Mesenchymal stem cell (in vitro differentiated cells and primary cell): ENCODE results near the gene GABRP.

Experiments
- DNase-seq: peaks from one replicate; pipeline ENCODE4 v3.0.0-alpha.2; 2013
- H2AFZ ChIP-seq: one replicate; pipeline ENCODE4 v1.6.1; 2013; ENCODE audit warnings: low read depth, mild to moderate bottlenecking, control low read depth, inconsistent platforms, low read length, moderate library complexity
- H2AK5ac ChIP-seq: 2 replicates; pipeline ENCODE4 v1.6.1; 2013; ENCODE audit warnings: low read length, moderate library complexity, mild to moderate bottlenecking, inconsistent platforms; ENCODE audit not compliant: severe bottlenecking
- H2BK120ac ChIP-seq: one replicate; pipeline ENCODE4 v1.6.1; 2013; ENCODE audit warnings: low read depth, mild to moderate bottlenecking, inconsistent platforms, low read length, moderate library complexity
- H2BK12ac ChIP-seq, 2 experiments: one replicate each; pipeline ENCODE4 v1.6.1; 2013; ENCODE audit warnings: inconsistent platforms in 2 of 2, low read length in 2 of 2, mild to moderate bottlenecking in 2 of 2, moderate library complexity in 2 of 2, control low read depth in 1 of 2
- H2BK15ac ChIP-seq: one replicate; pipeline ENCODE4 v1.6.1; 2013; ENCODE audit warnings: mild to moderate bottlenecking, low read depth, inconsistent platforms; ENCODE audit not compliant: poor library complexity, severe bottlenecking
- H2BK5ac ChIP-seq: 2 replicates; pipeline ENCODE4 v1.6.1; 2013; ENCODE audit warnings: low read depth, mild to moderate bottlenecking, low read length, control low read depth, inconsistent platforms; ENCODE audit not compliant: poor library complexity, severe bottlenecking
- H3K14ac ChIP-seq, 2 experiments: one replicate each; pipeline ENCODE4 v1.6.1; 2013; ENCODE audit warnings: inconsistent platforms in 2 of 2, low read length in 2 of 2, control low read depth in 1 of 2, mild to moderate bottlenecking in 1 of 2, moderate library complexity in 1 of 2
- H3K18ac ChIP-seq, 2 experiments: one replicate each; pipeline ENCODE4 v1.6.1; 2013; ENCODE audit warnings: inconsistent platforms in 2 of 2, low read length in 2 of 2, control low read depth in 1 of 2, low read depth in 1 of 2, mild to moderate bottlenecking in 1 of 2
- H3K23ac ChIP-seq, 2 experiments: one replicate each; pipeline ENCODE4 v1.6.1; 2013; ENCODE audit warnings: inconsistent platforms in 2 of 2, low read length in 2 of 2, mild to moderate bottlenecking in 2 of 2, moderate library complexity in 2 of 2, control low read depth in 1 of 2
- H3K27ac ChIP-seq: 2 replicates; pipeline ENCODE4 v1.5.1; 2013; ENCODE audit warnings: mild to moderate bottlenecking, moderate library complexity, low read length, control low read depth, inconsistent platforms; ENCODE audit not compliant: poor library complexity, severe bottlenecking
- H3K27me3 ChIP-seq, 2 experiments: 2 replicates each; pipeline versions ENCODE4 v1.6.1 to v1.7.0; 2013; ENCODE audit warnings: low read length in 2 of 2, mild to moderate bottlenecking in 2 of 2, moderate library complexity in 2 of 2, control low read depth in 1 of 2, inconsistent platforms in 1 of 2; ENCODE audit not compliant: control insufficient read depth in 1 of 2, insufficient read depth in 1 of 2
- H3K36me3 ChIP-seq, 2 experiments: 2 replicates each; pipeline versions ENCODE4 v1.6.1 to v1.7.0; 2013; ENCODE audit warnings: low read length in 2 of 2, control low read depth in 1 of 2, inconsistent platforms in 1 of 2, low read depth in 1 of 2, mild to moderate bottlenecking in 1 of 2; ENCODE audit not compliant: insufficient read depth in 2 of 2, control insufficient read depth in 1 of 2
- H3K4ac ChIP-seq, 2 experiments: one replicate each; pipeline ENCODE4 v1.6.1; 2013; ENCODE audit warnings: inconsistent platforms in 2 of 2, low read length in 2 of 2, mild to moderate bottlenecking in 2 of 2, moderate library complexity in 2 of 2, control low read depth in 1 of 2, low read depth in 1 of 2
- H3K4me1 ChIP-seq: 2 replicates; pipeline ENCODE4 v1.6.1; 2013; ENCODE audit warnings: low read depth, low read length, control low read depth; ENCODE audit not compliant: control insufficient read depth, insufficient read depth
- H3K4me2 ChIP-seq: 2 replicates; pipeline ENCODE4 v1.6.1; 2013; ENCODE audit warnings: low read length, mild to moderate bottlenecking, inconsistent platforms; ENCODE audit not compliant: poor library complexity, severe bottlenecking
- H3K4me3 ChIP-seq, 2 experiments: 2 replicates each; pipeline versions ENCODE4 v1.5.1 to v1.7.0; 2013; ENCODE audit warnings: low read length in 2 of 2, mild to moderate bottlenecking in 2 of 2, control low read depth in 1 of 2, low read depth in 1 of 2; ENCODE audit not compliant: insufficient read depth in 1 of 2
- H3K79me1 ChIP-seq: replicated peaks from 2 replicates; pipeline ENCODE4 v1.6.1; 2013; ENCODE audit warnings: mild to moderate bottlenecking, control low read depth, low read length, inconsistent platforms; ENCODE audit not compliant: poor library complexity, severe bottlenecking
- H3K9ac ChIP-seq: 2 replicates; pipeline ENCODE4 v1.7.0; 2013; ENCODE audit warnings: mild to moderate bottlenecking, low read length, moderate library complexity
- H3K9me3 ChIP-seq: 2 replicates; pipeline ENCODE4 v1.7.0; 2013; ENCODE audit warnings: mild to moderate bottlenecking, low read length; ENCODE audit not compliant: control insufficient read depth
- H4K8ac ChIP-seq: one replicate; pipeline ENCODE4 v1.6.1; 2013; ENCODE audit warnings: inconsistent platforms, mild to moderate bottlenecking, low read length, moderate library complexity
- H4K91ac ChIP-seq: one replicate; pipeline ENCODE4 v1.6.1; 2013; ENCODE audit warnings: mild to moderate bottlenecking, low read length, inconsistent platforms
- WGBS: methylation state at CpG from one replicate; pipeline ENCODE4 v1.1.7; 2013; ENCODE audit warnings: mixed read lengths; 5-methylcytosine and 5-hydroxymethylcytosine counted together

GABRP gene

DNA sequence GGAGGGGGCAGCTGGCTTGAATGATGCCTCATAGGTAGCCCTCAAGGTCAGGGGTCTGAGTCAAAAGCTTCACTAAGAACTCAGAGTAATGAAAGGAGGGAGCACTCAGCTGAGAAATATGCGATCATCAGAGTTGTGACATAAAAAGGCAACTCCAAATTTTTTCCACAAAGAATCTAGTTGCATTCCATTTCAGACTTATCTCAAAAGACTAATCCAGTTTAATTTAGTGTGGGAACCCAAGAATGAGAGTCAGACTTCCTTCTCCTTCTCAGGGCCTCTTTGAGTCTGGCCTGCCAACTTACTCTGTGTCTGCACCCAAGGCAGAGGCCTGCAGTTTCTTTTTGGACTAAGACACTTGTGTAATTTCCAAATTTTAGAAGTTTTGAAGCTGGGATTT, 34.7 kb downstream of the GABRP start:
- Histone ChIP-seq H2AFZ (no peak overlapping the region), H2BK15ac (no peak overlapping the region), H2BK120ac (no peak overlapping the region), H3K36me3 (no peaks in the 10 kb centered on the region), H2BK5ac (no peak overlapping the region), H3K27me3 (no peaks in the 10 kb centered on the region), H4K91ac (no peak overlapping the region), H3K23ac (no peak overlapping the region), H3K9me3 (no peaks in the 10 kb centered on the region), H2BK12ac (no peak overlapping the region), H4K8ac (no peak overlapping the region), H2AK5ac (no peak overlapping the region), H3K4me1 (no peaks in the 10 kb centered on the region), H3K4me3 (no peak overlapping the region), H3K14ac (no peak overlapping the region), H3K18ac (no peak overlapping the region), H3K9ac (no peak overlapping the region), H3K4me2 (no peak overlapping the region), H3K27ac (no peak overlapping the region), H3K79me1 (no peaks in the 10 kb centered on the region), H3K4ac (no peak overlapping the region)
- WGBS = 88% methylated on average over 1 of the region's 1 CpG
- peak; percentile 68 for DNase-seq

DNA sequence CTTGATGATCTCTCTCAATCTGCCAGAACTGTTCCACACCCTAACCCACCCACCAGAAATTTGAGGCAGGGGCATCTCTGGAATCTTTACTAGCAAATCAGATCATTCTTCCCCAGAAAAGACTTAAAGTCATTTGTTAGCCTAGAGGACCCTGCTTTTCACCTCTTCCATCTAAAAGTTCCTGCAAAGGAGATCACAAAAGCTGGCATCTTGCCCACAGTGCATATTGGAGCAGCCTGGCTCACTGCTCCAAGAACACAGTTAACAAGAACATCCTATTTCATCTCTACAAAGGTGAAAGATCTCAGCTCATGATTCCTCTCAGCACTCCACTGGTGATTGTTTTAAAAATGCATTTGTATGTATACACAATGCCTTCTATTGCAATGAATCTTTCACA, 36.3 kb downstream of the GABRP start:
- H2AFZ ChIP-seq = no peak overlapping the region
- no peak overlapping the region for H3K4ac ChIP-seq
- H3K18ac ChIP-seq = no peak overlapping the region
- no peak overlapping the region for H2AK5ac ChIP-seq
- no peaks in the 10 kb centered on the region for H3K36me3 ChIP-seq
- H2BK12ac ChIP-seq = no peak overlapping the region
- no peaks in the 10 kb centered on the region for H3K4me1 ChIP-seq
- H3K27me3 ChIP-seq = no peaks in the 10 kb centered on the region
- no peak overlapping the region for H4K8ac ChIP-seq
- no peak overlapping the region for H3K23ac ChIP-seq
- DNase-seq = no peak
- no peak overlapping the region for H3K4me3 ChIP-seq
- no peak overlapping the region for H2BK120ac ChIP-seq
- no peak overlapping the region for H2BK5ac ChIP-seq
- H4K91ac ChIP-seq = no peak overlapping the region
- no peak overlapping the region for H3K14ac ChIP-seq
- no peaks in the 10 kb centered on the region for H3K79me1 ChIP-seq
- H3K9me3 ChIP-seq = no peaks in the 10 kb centered on the region
- no peak overlapping the region for H3K9ac ChIP-seq
- no peak overlapping the region for H3K4me2 ChIP-seq
- no peak overlapping the region for H3K27ac ChIP-seq
- no peak overlapping the region for H2BK15ac ChIP-seq

DNA sequence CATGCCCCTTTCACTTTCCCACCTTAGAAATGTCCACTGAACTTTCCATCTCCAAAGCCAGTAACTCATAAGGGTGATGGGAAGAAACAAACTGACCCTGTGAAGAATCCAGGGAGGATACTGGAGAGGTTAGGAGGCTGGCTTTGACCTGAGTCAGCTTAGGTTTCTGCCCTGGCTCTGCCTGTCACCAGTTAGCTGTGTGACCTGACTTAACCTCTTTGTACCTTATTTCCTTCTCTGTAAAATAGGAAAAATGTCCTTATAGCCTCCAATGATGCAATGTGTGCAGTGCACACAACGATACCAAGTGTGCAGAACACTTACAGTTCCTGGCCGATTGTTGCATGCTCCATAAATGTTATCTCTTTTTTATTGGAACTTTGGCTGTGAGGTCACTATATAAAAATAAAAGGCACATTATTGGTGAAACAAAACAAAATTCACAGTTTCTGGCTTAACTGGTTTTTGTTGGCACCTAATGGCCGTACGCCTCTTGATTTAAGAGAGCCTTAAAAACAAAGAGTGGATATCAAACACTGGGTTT, 37.8 kb downstream of the GABRP start:
- Histone ChIP-seq H3K4me3 (no peak overlapping the region), H2BK120ac (no peak overlapping the region), H3K27ac (no peak overlapping the region), H3K36me3 (no peaks in the 10 kb centered on the region), H4K8ac (no peak overlapping the region), H3K4me2 (no peak overlapping the region), H3K4ac (no peak overlapping the region), H3K9ac (no peak overlapping the region), H2AK5ac (no peak overlapping the region), H3K79me1 (no peaks in the 10 kb centered on the region), H3K4me1 (no peaks in the 10 kb centered on the region), H3K18ac (no peak overlapping the region), H3K27me3 (no peaks in the 10 kb centered on the region), H3K14ac (no peak overlapping the region), H4K91ac (no peak overlapping the region), H3K23ac (no peak overlapping the region), H2BK5ac (no peak overlapping the region), H2BK12ac (no peak overlapping the region), H3K9me3 (peaks cover 5% of the 10 kb centered on the region), H2AFZ (no peak overlapping the region), H2BK15ac (no peak overlapping the region)
- 97% methylated on average over 4 of the region's 4 CpGs for whole genome bisulfite sequencing
- no peak for DNase-seq

DNA sequence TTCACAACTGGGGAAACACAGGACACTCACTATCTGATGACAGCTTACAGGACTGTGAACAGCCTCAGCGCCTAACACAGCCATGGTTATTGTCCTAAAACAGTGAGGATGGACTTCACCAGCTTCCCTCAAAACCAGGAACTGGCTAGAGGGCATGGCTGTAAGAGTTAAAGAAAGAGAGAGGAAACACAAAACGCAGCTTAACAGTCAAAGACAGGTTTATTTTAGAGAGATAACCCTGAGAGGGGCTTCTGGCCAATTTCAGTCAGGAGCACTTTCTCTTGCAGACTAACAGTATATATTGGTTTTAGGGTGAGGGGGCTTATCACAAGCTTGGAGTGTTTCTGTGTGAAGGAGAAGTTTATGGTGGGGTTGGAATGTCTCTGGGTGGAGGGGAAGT, 42.6 kb downstream of the GABRP start:
- no peak overlapping the region for H3K18ac ChIP-seq
- H3K9me3 ChIP-seq = peaks cover 5% of the 10 kb centered on the region
- no peak overlapping the region for H2BK5ac ChIP-seq
- no peak overlapping the region for H2AK5ac ChIP-seq
- no peak overlapping the region for H2BK120ac ChIP-seq
- H3K4me2 ChIP-seq = no peak overlapping the region
- no peak overlapping the region for H3K4ac ChIP-seq
- 60% methylated on average over 1 of the region's 2 CpGs for WGBS
- H3K79me1 ChIP-seq = no peaks in the 10 kb centered on the region
- no peak overlapping the region for H3K23ac ChIP-seq
- no peak overlapping the region for H2AFZ ChIP-seq
- H3K27ac ChIP-seq = no peak overlapping the region
- H3K4me1 ChIP-seq = no peaks in the 10 kb centered on the region
- no peak overlapping the region for H3K14ac ChIP-seq
- H4K91ac ChIP-seq = no peak overlapping the region
- H4K8ac ChIP-seq = no peak overlapping the region
- no peak overlapping the region for H2BK15ac ChIP-seq
- H3K4me3 ChIP-seq = no peak overlapping the region
- no peak overlapping the region for H2BK12ac ChIP-seq
- H3K27me3 ChIP-seq = no peaks in the 10 kb centered on the region
- no peaks in the 10 kb centered on the region for H3K36me3 ChIP-seq
- H3K9ac ChIP-seq = no peak overlapping the region
- no peak for DNase-seq
